NCI-H1930 (cell line): ENCODE results near the gene PDS5A.
"Not testable (repeated sequence)": the region's sequence is repeated elsewhere in the genome, so short reads cannot be mapped to it uniquely, and the experiment has no call there.

Experiments
- DNase-seq, 2 experiments: peaks; one replicate each; lab custom pipeline; 2025; lab: John Stamatoyannopoulos, UW

Gene PDS5A

DNA sequence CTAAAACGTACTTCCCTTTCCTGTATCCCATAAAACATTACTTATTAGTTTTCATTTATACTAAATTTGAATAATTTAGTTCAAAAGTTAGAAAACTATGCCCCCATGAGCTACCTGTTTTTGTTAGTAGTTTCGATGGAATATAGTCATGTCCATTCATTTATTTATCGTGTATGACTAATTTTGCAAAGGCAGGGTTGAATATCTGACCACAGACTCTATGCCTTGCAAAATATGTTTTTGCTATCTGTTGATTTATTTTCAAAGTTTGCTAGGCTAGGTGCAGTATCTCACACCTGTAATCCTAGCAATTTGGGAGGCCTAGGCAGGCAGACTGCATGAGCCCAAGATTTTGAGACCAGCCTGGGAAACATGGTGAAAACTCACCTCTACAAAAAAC, 78.4 kb downstream of the PDS5A start:
- no peak for DNase-seq

DNA sequence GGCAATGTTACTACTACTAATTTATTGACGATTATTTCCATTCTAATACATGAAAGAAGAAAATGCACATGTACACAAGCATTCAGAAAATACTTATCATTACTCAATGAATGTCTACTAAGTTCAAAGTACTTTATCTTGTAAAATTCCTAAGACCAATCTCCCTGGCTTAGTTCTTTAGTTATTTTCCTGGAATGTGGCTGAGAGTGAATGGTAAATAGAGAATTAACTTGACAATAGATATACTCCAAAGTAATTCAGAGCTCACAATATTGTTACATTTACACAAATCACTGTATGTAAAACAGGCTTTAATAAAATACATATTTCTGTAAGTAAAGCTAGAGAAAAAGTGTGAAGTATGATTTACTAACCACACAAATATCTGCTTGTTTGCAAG, 79.7 kb downstream of the PDS5A start:
- DNase-seq = no peak

DNA sequence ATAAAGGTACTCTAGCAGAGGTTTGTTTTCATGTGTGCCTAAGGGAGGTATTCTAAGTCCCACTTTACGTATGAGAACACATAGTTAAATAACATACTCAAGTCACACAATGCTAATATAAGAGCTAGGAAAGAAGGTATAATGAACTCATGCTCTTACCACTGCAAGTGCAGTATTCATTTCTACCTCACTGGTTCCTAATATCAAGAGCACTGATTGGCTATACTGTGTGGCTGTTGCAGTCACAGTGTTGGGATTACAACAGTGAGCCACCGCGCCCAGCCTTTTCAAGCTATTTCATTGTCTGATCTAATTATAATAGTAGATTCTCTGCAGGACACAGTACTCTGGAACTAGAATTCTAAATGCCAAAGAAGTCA, 84.0 kb downstream of the PDS5A start:
- no peak for DNase-seq

DNA sequence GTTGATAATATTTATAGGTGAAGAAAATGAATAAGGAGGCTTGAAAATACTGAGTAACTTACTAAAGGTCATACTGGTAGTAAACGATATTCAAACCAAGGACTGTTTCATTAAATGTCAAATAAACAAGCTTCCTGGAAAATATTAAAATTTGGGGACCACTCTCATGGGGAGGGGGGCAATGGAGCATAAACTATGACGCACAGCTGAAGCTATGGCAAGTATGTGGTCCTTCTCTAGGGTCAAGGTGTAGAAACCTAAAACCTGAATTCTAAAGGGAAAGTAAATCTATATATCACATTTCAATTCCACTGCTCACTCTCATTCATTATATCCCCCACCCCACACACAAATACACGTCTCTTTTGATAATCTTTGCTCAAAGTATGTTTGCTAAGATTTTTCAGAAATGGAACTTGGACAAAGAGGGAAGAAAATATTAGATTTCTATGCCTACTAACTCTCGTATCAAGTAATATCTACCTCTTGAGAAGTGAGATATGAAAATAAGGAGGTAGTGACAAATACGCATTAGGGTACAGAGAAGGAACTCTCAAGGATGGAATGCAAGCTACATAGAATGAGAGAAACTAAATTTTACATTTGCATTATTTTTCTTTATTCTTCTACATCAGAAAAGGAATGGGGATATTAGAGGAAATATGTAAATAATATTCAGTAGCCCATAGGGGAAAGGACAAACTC, 84.6 kb downstream of the PDS5A start:
- DNase-seq = no peak

DNA sequence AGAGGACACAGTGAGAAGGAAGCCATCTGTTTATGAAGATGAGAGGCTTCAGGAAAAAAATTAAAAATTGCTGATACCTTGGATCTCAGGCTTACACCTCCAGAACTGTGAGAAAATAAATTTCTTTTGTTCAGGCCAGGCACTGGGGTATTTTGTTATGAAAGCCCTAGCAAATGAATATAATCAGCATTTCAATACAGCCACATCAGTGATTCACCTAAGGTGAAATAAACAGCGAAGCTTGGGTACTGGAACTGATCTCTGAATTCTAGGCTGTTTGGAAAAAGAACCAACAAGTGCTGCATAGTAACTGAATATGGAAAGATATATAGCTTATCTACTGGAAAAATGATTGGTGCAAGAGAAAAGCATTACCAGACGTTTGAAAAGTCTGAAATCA, 88.5 kb downstream of the PDS5A start:
- DNase-seq = no peak

DNA sequence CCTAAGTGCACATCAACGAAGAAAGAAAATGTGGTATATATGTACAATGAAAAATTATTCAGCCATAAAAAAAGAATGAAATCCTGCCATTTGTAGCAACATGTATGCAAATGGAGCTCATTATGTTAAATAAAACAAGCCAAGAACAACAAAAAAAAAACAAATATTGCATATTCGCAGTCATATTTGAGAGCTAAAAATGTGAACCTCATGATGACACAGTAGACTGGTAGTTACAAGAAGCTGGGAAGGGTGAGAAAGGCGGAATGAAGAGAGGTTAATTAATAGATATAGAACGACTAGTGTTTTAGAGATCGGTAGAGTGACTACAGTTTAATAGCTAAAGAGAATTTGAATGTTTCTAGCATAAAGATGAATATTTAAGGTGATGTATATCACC, 89.2 kb downstream of the PDS5A start:
- DNase-seq = no peak

DNA sequence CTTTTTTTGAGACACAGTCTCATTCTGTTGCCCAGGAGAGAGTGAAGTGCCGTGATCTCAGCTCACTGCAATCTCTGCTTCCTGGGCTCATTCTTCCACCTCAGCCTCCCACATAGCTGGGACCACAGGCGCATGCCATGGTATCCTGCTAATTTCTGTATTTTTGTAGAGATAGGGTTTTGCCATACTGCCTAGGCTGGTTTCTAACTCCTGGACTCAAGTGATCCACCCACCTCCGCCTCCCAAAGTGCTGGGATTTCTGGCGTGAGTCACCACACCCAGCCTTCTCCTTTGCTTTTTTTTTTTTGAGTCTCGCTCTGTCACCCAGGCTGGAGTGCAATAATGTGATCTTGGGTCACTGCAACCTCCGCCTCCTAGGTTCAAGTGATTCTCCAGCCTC, 94.1 kb downstream of the PDS5A start:
- DNase-seq = no peak

DNA sequence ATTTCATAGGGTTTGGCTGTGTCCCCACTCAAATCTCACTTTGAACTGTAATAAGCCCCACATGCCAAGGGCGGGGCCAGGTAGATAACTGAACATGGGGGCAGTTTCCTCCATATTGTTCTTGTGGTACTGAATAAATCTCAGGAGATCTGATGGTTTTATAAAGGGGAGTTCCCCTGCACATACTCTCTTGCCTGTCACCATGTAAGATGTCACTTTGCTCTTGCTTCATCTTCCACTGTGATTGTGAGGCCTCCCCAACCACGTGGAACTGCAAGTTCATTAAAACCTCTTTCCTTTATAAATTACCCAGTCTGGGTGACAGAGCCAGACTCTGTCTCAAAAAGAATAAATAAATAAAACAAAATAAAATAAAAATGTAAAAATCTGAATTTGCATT, 95.9 kb downstream of the PDS5A start:
- DNase-seq = no peak

DNA sequence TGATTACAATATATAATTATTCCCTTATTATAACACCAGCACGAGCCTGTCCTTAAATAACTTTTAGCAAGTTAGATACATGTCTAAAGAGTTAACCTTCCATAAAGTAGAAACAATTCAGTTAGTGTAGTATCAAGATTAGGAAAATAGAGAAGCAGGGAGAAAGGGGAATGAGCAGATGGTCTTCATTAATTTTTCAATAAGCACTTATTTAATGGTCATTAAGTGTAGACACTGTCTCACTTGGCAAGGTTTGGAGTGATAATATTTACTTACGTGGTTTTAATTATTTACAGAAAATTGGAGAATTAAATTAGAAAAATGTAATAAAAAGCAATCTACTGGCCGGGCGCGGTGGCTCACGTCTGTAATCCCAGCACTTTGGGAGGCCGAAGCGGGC, 99.7 kb downstream of the PDS5A start:
- no peak for DNase-seq

DNA sequence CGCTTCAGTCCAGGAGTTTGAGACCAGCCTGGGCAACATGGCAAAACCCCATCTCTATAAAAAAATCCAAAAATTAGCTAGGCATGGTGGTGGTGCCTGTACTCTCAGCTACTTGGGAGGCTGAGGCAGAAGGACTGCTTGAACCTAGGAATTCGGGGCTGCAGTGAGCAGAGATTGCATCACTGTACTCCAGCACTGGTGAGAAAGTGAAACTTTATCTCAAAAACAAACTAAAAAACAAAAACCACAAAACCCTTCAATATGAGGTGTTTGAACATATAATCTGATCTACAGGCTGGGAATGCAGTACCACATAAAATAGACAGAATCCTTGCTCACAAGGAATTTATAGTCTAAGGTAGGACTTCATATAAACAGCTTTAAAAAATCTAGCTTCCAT, 103.9 kb downstream of the PDS5A start:
- no peak for DNase-seq

DNA sequence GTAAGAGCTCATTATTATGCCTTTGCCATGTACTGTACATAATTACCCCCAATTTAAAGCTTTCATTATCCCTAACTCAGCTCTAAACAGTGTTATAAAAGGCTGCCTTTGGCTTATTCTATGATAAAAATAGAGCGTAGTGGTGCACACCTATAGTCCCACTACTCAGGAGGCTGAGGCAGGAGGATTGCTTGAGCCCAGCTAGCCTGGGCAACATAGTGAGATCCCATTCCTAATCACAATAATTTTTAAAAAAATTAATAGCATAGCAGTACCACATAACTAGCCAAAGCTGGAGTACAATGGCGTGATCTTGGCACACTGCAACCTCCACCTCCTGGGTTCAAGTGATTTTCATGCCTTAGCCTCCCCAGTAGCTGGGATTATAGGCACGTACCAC, 112.4 kb downstream of the PDS5A start:
- DNase-seq = no peak

DNA sequence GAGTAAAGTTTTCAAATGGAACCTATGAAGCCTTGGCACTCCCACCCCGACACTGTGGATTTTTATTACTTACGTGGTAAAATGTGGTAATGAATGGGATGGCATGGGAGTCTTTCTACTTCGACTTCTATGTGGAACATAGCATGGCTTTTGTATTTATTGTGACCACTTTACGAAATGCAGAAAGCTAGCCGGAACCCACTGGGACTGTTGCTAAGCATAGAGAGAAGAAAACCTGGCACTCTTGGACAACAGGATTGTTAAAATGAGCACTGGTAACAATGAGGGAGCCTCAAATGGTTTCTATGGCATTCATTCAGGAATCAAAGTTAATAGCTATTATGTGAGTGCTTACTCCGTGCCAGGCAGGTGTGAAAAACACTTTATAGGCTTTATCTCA, 113.3 kb downstream of the PDS5A start:
- DNase-seq = no peak

DNA sequence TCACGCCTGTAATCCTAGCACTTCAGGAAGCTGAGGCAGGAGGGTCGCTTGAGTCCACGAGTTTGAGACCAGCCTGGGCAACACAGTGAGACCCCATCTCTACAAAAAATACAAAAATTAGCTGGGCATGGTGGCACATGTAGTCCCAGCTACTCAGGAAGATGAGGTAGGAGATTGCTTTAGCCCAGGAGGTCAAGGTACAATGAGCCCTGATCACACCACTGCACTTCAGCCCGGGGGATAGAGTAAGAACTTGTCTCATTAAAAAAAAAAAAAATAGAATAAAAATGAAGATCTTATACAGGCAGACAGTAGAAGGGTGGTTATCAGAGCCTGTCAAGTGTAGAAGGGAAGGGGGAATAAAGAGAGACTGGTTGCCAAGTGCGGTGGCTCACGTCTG, 116.9 kb downstream of the PDS5A start:
- no peak for DNase-seq

DNA sequence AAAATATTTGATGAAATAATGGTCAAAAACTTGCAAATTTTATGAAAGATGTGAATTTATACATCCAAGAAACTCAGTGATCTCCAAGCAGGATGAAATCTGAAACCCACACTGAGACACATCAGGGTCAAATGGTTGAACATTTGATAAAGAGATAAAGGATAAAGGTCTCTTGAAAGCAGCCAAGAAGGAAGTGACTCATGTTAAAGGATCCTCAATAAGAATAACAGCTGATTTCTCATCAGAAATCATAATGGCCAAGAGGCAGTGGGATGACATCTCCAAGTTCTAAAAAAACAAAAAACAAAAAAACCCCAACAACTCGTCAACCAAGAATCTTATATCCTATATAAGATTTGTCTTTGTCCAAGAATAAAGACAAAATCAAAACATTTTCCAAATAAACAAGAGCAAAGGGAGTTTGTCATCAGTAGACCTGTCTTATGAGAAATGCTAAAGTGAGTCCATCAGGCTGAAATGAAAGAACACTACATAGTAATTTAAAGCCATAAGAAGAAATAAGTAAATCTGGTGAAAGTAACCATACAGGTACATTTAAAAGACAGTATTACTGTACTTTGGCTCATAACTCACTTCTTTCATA, 121.7 kb downstream of the PDS5A start:
- no peak for DNase-seq

DNA sequence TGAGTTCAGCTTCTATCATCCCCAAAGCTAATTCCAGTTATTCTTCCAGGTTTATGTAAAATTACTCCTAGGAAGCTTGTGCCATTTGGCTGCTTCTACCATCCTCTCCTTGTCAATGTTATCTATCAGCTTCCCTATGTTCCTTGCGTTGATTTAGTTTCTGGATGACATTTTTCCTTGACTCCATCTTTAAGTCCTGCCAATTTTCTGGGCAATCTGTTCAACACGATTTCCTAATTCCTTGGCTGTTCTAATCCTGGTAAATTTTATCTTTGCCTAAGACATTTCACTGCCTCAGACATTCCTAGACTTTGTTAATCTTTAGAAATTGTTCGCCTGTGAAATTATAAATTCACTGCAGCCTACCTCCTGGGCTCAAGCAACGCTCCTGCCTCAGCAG, 125.1 kb downstream of the PDS5A start:
- no peak for DNase-seq

DNA sequence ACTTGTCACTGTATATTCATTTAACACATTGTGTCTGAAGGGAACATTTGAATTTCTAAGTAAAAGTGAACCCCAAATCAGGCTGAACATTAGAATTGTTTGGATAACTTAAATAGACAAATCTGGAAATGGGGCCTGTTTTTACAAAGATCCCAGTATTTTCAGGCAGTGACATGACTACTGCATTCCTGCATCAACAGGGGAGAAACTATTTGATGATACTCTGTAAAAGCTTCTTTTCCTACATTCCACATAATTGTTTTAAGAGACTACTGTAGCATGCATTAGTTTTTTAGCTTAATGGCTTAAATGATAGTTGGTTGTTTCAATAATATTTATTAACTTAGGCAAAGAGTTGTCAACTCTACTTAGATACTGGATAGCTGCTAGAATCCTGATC, 127.0 kb downstream of the PDS5A start:
- DNase-seq = no peak

DNA sequence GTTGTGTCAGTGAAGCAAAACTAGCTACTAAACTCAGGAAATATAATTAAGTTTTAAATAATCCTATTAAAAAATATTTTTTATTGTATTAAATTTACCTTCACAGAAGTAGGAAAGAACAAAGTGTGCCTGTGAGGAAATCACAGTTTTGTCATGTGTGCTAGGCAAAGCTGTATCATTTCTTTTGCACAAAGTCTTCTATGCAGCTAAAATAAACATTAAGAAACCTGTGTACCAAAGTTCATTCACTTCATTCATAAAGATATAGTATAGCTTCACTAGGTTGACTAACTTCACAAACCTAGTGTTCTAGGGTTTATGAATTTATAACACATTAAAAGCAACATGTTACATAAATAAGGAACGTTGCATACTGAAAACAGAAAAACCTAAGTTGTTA, 131.0 kb downstream of the PDS5A start:
- no peak for DNase-seq

DNA sequence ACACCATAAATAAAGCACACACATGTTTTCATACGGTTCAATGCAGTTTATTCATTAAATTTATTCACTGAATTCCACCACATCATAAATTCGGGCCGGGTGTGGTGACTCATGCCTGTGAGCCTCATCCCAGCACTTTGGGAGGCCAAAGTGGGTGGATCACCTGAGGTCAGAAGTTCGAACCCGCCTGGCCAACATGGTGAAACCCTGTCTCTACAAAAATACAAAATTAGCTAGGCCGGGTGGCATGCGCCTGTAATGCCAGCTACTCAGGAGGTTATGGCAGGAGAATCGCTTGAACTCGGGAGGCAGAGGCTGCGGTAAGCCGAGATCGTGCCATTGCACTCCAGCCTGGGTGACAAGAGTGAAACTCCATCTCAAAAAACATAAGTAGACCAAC, 131.6 kb downstream of the PDS5A start:
- DNase-seq = no peak

DNA sequence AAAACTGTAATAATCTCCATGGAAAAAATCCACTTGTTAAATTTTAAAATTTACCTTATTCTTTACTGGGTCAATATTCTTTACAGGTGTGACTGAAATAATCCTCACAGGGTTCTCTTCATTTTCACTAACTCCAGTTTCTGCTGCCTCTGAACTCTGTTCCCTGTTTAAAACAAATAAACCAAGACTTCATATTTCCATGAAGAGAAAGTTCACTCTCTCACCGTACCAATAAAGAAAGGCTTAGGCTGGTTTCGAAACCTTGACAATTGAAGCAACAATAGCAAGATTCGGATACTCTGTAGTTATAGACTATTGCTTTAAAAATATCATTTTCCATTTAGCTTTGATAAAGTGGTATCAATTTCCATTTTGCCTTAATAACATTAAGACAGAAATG, 135.8 kb downstream of the PDS5A start:
- DNase-seq = no peak

DNA sequence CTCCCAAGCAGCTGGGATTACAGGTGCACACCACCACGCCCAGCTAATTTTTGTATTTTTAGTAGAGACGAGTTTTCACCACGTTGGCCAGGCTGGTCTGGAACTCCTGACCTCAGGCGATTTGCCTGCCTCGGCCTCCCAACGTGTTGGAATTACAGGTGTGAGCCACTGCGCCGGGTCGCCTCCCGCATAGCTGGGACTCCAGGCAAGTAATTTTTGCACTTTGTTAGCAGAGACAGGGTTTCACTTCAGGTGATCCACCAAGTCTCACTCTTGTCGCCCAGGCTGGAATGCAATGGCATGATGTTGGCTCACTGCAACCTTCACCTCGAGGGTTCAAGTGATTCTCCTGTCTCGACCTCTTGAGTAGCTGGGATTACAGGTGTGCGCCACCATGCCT, 137.2 kb downstream of the PDS5A start:
- not testable (repeated sequence) for DNase-seq

DNA sequence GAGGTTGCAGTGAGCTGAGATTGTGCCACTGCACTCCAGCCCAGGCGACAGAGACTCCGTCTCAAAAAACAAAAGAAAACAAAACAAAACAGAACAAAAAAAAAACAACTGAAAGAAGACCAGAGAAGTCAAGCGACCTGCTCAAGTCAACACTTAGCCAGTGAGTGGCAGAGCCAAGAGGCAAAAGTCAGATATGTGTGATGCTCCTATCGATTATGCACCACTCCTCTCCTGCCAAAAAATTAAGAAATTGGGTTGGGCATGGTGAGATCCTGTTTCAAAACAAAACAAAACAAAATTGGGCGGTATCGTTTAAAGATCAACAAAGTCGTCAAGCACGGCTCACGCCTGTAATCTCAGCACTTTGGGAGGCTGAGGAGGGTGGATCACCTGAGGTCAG, 137.7 kb downstream of the PDS5A start:
- no peak for DNase-seq

DNA sequence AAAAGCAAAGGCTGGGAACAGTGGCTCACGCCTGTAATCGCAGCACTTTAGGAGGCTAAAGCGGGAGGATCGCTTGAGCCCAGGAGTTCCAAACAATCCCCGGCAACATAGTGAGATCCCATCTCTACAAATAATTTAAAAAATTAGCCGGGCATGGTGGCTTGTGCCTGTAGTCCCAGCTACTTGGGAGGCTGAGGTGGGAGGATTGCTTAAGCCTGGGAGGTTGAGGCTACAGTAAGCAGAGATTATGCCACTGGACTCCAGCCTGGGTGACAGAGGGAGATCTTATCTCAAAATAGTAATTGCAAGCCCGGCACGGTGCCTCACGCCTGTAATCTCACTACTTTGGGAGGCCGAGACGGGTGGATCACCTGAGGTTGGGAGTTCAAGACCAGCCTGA, 139.3 kb downstream of the PDS5A start:
- not testable (repeated sequence) for DNase-seq

DNA sequence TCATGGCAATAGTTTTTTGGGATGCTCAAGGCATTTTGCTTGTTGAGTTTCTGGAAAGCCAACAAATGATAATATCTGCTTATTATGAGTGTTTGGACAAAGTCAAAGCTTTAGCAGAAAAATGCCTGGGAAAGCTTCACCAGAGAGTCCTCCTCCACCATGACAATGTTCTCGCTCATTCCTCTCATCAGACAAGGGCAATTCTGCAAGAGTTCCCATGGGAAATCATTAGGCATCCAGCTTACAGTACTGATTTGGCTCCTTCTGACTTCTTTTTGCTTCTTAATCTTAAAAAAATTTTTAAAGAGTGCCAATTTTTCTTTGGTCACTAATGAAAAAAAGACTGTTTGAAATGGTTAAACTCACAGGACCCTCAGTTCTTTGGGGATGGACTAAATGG, 143.4 kb downstream of the PDS5A start:
- no peak for DNase-seq

DNA sequence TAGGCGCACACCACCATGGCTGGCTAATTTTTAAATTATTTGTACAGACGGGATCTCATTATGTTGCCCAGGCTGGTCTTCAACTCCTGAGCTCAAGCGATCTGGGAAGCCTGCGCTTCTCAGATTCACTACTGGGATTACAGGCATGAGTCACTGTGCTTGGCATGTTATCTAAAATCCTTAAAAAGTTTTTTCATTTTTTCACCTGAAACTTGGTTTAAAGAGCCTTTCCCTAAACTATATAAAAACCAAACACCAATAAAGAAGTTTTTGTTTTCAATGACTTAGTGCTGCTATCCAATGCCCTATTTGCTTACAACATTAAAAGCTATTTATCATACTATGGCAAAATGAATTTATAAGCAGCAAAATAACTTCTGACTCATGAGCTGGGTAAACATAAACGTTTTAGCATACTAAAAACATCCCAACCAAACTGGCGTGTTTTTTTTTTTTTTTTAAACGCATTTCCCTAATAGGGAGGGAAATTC, 151.9 kb downstream of the PDS5A start:
- no peak for DNase-seq
